Mucosa of gallbladder (tissue), 1 donor: Measurements from ENCODE around the gene PLAAT1. TPM values are rescaled to one million over a fixed set of nuclear protein-coding genes. Genes with fewer than 3 reads are reported as not detected.

Source experiments
- DNase-seq: peaks from one replicate; pipeline ENCODE4 v3.0.0-alpha.2; 2020; ENCODE audit warnings: low spot score
- total RNA-seq: library from RNA; stranded (reverse); gene quantifications from one replicate; pipeline ENCODE4 v1.2.1, GENCODE V29; 2021
- donor health status: DM: no; HTN: no; CAD: no.

PLAAT1 gene
- 0.58 TPM for total RNA-seq

- DNase-seq, result peak; percentile 62
These were observed at the start of gene PLAAT1 for GRCh38 chr3:193240850-193241706. Gene PLAAT1, plus strand, starts transcription at chr3:193241222. Its CDS starts 14,429 bp downstream, at chr3:193255651.

GRCh38 chr3:193194371-193194770, 46.7 kb upstream of the PLAAT1 start:
- DNase-seq, result no peak

DNA sequence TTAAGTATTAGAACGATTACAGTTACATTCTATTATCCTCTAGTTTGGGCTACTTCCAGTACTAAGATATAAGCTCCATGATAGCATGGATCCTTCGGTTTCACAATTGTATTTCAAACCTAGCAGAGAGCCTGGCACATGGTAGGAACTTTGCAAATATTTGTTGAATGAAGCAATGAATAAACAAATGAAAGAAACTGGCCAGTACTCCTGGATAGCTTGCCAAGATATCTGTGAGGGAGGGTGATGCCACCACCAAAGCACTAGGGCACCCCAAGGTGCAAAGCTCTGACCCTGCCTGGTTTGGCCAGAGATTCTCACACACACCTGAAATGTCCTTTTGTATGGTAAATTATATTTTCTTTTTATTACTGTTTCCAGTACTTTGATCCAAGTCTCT, 44.3 kb upstream of the PLAAT1 start:
- no peak for DNase-seq

DNA sequence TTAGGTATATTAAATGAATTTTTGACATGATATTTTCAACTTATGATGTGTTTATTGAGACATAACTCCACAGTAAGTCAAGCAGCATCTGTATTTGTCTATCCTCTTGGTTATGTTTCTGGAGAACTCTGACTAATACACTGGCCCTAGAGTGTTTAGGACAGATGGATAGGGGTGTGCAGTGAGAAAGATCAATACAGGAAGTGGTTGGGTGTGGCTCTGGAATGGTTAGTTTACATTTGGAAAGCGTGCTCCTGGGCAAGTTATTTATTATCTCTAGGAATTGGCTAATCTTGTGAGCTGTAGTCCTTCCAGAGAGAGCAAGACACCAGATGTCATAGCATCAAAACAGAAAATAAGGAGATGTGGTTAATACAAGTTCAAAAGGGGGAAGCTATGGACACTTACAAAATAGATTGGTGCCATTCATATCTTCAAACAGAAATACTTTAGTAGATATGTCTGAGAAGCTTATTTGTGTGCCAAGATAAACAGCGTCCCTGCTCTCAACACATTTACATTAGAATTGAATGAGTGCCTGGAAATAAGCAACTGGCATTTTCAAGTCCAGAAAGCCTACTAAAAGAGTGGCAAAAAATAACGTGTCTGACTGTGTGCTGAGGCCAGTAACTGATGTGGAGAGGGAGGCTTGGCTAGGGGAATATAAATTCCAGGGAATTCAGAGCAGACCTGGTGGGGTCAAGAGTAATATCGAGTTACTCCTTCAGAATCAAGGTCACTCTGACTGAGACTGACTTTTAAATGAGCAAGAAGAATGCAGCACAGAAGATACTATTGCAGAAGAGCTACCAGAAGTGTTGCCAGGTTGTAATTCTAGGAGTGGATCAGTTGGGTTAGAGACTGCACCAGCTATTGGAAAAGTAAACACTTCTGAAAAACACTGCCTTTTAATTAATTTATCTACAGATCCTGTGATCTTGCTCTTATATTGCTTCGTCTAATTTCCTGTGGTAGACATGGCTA, 33.4 kb upstream of the PLAAT1 start:
- peak; percentile 23 for DNase-seq

DNA sequence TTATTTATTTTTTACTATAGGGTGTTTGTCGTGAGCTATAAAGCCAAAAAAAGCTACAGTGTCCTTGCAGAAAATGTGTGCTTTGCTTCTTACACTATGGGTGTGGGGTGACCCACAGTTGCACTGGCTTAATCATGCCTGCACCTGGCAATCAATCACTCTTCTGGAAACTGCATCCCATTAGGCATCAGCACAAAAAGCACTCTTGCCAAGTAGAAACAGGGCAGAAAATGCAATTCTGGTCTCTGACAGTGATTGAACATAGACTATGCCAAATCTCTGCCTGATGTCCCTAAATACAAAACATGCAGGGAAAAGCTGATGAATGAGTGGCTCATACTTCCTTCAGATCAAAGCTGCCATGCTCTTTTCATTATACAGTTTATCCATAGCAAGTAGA, 30.4 kb upstream of the PLAAT1 start:
- DNase-seq, result no peak

GRCh38 chr3:193211173-193211572, 29.8 kb upstream of the PLAAT1 start:
- DNase-seq, result no peak

DNA sequence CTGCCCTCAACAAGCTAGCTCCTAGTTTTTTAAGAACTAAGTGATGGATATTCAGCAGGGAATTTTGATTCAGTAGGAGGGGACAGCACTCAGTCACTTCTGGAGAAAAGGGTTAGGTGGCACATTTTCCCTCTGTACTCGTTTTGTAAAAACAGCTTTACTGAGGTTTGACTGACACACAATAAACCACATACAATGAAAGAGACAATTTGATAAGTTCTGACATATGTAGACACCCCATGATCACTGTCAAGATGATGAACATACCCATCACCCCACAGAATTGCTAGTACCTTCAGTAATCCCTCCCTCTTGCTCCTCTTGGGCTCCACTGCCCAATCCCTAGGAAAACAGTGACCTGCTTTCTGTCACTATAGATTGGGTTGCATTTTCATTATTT, 29.0 kb upstream of the PLAAT1 start:
- no peak for DNase-seq

DNA sequence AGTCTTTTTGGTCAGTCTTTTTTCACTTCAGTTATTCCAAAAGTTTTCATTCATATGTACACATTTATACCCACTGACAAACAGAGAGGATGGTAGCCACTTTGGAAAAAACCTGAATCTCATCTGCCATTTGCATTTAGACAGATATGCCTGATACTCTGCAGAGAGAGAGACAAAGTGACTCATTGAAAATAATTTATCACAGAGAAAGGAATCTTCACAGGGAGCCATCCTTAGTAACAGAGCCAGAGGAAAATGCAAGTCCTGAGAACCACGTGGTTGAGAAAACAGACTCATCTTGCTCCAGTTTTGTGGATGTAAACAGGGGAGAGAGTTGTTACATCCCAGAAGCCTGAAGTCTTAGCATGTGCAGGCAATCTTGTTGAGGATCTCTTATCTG, 28.2 kb upstream of the PLAAT1 start:
- no peak for DNase-seq

DNA sequence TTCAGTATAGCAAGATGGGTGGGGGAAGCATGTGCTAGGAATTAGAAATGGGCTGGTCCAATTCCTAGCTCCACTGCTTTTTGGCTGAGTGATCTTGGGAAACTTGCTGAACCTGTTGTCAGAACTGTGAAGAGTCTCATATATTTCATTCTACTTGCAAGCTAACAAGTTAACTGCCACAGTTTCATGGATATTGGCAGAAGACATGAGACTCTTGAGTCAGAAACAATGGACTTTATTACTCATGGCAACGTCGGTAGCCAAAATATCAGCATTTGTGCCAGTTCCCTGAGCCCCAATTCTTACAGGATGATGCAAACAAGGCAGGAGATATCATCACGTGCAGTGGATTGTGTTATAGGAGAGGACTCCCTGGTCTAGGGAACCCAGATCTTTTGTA, 26.6 kb upstream of the PLAAT1 start:
- DNase-seq, result no peak

DNA sequence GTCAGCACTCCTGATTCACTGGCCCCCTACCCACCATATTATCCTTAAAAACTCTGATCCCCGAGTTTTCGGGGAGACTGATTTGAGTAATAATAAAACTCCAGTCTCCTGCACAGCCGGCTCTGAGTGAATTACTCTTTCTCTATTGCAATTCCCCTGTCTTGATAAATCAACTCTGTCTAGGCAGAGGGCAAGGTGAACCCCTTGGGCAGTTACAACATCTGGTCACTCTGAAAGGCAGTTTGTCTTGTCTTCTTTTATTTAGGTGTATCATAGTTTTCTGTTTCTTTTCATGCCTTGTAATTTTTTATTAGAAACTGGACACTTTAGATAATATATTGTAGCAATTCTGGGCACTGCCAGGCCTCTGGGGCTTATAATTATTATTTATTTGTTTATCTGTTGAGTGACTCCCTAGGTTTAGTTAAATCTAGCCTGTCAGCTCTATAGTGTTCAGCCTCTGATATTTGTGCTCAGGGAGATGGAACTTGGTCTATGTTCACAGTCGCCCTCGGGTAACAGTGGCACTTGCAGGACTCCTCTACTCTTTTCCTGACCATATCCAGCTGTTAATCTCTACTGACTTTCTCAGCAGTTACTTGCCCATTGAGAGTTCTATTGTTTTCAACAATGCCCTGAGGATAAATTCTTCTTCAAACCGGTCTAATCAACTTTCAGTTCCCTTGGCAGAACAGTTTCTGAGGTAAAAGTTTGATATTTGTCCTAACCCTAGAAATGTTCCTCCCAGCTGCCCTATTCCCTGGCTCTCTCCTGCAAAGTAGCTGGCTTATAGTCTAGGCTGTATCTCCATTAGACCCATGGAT, 15.5 kb upstream of the PLAAT1 start:
- DNase-seq, result no peak

GRCh38 chr3:193228206-193228605, 12.8 kb upstream of the PLAAT1 start:
- no peak for DNase-seq

GRCh38 chr3:193229851-193230420, 11.1 kb upstream of the PLAAT1 start:
- no peak for DNase-seq

DNA sequence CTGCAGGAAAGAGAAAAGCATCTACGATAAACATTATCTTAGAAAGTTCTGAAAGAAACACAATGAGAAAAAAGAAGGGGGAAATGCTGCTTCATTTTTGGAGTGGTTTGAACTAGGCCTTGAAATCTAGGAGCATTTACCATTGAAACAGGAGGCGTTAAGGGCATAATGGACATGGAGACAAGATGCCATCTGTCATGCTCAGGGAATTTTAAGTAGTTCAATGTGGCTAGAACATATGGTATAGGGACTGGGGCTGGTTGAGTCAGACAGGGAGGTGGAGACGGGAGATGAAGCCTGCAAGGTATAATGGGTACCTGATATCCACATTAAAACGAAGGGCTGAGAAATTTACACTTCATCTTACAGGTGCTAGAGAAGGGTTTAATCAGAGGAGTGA, 10.4 kb upstream of the PLAAT1 start:
- no peak for DNase-seq

DNA sequence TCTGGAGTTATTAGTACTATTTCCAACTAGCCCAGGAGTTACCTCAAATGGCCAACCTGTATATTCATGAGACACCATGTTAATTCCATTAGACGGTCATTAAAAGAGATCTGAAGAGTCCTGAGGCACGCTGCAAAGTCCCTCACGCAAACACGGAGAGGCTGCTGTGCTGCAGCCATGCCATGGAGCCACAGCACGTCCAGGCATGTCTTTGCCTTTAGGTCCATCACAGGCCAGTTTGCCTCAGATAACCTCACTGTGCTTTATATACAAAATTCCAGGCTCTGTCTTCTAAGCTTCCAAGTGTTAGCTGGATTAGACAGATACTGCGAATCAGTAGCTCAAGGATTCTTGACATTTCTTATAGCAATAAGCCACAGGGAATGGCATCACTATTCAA, 9.8 kb upstream of the PLAAT1 start:
- no peak for DNase-seq

DNA sequence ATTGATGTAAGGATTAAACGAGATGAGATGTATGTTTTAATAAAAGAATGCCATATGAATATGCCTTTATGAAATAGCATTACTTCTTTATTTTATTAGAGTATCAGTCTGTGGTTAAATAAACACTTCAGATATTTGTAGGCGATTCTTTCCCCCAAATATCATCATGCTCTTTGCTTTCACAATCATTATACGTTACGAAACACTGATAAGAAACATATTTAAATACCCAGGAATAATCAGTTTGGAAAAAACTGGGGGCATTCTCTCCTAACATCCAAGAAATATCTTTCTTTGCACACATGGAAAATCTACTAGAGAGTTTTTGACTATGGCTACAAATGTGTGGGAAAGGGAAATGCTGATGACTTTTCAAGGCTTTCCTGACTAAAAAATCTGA, 4.4 kb upstream of the PLAAT1 start:
- DNase-seq, result no peak

- no peak for DNase-seq
These were observed 4.0 kb upstream of the PLAAT1 start for GRCh38 chr3:193237030-193237429.

GRCh38 chr3:193240436-193240849, 579 bp upstream of the PLAAT1 start:
- DNase-seq, result no peak

DNA sequence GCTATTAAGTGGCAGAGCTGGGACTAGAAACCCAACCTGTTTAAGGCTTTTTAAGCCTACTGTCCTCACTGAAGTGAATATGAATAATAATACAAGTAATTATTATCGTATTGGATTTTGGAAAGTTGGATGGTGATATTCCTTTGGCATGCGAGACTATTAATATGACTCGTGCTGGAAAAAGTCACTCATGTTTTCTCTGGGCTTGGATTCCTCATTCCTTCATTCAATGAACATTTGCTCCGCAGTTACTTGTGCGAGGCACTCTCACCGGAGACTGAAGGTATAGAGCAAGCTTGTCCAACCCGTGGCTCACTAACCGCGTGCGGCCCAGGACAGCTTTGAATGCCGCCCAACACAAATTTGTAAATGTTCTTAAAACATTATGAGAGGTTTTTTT, 694 bp downstream of the PLAAT1 start:
- no peak for DNase-seq

GRCh38 chr3:193243571-193243970, 2.5 kb downstream of the PLAAT1 start:
- DNase-seq, result no peak

- DNase-seq, result no peak
These were observed 7.9 kb downstream of the PLAAT1 start for GRCh38 chr3:193248848-193249468.

- no peak for DNase-seq
These were observed 9.5 kb downstream of the PLAAT1 start for GRCh38 chr3:193250492-193250891.
